HG03575 (cell line): ENCODE data around the gene ZNF227.
"Not testable (repeated sequence)": the region's sequence is repeated elsewhere in the genome, so short reads cannot be mapped to it uniquely, and the experiment has no call there.

Source experiments
- ATAC-seq: cut with Tn5 transposase; IDR thresholded peaks from one replicate; pipeline ENCODE4 v1.9.1; 2021; ENCODE audit not compliant: unreplicated experiment, insufficient number of reproducible peaks, low FRiP score; ENCODE audit errors: extremely low read depth

The ZNF227 gene

DNA sequence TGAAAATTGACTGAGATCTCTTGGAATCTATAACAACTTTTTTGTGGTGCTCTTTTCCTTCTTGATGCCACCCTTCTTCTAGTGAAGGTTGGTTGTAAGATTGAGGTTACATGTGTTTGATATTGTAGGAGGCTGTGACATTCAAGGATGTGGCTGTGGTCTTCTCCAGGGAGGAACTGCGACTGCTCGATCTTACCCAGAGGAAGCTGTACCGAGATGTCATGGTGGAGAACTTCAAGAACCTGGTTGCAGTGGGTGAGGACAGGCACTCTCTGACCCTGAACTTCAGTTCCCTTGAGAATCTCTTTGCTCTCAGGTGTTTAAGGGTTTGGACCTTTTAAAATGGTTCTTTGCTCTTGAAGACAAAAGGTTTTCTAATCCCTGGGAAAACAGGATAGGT, 16.0 kb downstream of the ZNF227 start:
- ATAC-seq = no peak

DNA sequence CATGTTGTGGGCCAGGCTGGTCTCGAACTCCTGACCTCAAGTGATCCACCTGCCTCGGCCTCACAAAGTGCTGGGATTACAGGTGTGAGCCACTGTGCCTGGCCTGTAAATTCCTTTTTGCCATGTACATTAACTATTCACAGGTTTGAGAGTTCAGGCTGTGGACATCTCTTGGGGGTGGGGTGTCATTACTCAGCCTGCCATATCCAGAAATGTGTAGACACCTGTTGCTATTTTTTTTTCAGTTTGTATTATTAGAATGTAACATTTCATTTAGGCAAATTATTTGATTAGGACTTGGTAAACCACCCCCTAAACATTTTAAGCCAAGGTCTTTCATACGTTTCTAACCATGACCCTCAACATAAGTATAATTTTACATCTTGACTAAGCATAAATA, 20.5 kb downstream of the ZNF227 start:
- ATAC-seq = no peak

DNA sequence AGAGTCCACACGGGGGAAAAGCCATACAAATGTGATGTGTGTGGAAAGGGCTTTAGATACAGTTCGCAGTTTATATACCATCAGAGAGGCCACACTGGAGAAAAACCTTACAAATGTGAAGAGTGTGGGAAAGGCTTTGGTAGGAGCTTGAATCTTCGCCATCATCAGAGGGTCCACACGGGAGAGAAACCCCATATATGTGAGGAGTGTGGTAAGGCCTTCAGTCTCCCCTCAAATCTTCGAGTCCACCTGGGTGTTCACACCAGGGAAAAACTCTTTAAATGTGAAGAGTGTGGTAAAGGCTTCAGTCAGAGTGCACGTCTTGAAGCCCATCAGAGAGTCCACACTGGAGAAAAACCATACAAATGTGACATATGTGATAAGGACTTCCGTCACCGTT, 24.1 kb downstream of the ZNF227 start:
- ATAC-seq = no peak

DNA sequence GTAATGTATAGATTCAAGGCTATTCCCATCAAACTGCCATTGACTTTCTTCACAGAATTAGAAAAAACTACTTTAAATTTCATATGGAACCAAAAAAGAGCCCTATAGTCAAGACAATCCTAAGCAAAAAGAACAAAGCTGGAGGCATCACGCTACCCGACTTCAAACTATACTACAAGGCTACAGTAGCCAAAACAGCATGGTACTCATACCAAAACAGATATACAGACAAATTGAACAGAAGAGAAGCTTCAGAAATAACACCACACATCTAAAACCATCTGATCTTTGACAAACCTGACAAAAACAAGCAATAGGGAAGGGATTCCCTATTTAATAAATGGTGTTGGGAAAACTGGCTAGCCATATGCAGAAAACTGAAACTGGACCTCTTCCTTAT, 40.0 kb downstream of the ZNF227 start:
- not testable (repeated sequence) for ATAC-seq

DNA sequence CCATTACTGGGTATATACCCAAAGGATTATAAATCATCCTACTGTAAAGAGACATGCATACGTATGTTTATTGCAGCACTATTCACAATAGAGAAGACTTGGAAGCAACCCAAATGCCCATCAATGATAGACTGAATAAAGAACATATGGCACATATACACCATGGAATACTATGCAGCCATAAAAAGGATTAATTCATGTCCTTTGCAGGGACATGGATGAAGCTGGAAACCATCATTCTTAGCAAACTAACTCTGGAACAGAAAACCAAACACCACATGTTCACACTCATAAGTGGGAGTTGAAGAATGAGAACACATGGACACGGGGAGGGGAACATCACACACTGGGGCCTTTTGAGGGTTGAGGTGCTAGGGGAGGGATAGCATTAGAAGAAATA, 41.1 kb downstream of the ZNF227 start:
- not testable (repeated sequence) for ATAC-seq

DNA sequence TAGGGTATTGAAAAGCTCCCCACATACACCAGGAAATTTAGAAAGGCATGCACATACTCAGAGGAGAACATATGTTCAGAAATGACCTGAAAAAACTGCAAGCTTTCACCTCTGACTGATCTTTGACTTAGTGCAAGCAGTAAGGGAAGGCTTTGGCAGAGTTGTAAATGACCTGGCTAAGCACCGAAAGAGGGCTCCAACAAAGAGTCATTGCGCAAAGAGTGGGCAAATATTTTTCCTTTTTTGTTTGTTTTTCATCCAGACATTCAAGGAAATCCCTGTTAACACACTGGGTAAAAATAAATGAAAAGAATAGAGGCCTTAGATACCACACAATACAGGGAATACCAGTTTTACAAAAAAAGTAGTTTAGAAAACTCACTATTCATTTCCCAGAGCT, 42.2 kb downstream of the ZNF227 start:
- no peak for ATAC-seq

DNA sequence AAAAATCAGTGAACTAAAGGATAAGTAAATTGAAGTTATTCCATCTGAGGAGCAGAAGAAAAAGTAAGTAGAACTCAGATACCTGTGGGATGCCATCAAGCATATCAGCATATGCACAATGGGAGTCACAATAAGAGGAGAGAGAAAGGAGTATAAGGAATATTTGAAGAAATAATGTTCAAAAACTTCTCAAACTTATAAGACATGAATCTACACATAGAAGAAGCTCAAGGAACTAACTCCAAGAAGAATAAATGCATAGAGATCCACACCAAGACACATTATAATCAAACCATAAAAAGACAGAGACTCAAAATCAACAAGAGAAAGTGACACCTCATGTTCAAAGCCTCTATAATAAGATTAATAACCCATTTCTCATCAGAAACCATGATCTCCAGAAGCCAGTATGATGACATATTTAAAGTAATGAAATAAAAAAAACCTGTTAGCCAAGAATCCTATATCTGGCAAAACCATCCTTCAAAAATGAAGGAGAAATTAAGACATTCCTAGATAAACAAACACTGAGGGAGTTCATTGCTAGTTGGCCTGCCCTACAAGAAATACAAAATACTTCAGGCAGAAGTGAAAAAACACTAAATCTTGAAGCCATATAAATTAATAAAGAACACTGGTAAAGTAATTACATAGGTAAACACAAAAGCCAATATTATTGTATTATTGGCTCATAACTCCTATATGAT, 43.5 kb downstream of the ZNF227 start:
- no peak for ATAC-seq

DNA sequence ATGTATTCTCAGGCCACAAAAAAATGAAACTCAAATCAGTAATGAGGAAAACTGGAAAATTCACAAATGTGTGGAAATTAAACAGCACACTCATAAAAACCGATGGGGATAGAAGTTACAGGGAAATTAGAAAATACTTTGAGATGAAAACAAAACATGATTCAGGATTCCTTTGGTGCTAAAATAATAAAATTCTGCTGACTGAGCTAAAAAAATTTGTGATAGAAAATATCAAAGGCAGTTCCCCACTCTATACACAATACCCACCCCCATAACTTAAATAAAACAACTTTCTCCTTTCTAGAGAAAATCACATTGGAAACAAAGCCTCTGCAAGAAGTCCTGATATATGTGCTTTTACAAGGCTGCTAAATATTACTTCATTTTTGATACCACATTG, 45.8 kb downstream of the ZNF227 start:
- ATAC-seq = no peak

DNA sequence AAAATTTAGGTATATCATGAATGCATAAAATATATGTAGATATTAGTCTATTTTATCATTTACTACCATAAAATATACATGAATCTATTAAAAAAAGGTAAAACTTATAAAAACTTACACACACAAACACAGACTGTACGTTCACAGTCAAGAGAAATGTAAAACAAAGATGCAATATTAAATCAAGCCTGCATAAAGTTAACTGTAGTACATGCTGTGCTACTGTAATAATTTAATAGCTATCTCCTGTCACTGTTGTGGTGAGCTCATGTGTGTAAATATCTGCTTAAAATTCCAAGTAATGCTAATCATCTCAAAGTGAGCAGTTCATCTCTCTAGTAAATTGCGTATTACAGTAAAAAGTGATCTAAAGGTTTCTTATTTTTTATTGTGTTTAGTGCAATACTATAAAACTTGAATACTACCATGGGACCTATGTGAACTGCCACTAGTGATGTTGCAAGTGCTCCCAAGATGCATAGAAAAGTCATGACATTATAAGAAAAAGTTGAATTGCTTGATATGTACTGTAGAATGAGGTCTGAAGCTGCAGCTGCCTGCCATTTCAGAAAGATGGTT, 46.6 kb downstream of the ZNF227 start:
- no peak for ATAC-seq

DNA sequence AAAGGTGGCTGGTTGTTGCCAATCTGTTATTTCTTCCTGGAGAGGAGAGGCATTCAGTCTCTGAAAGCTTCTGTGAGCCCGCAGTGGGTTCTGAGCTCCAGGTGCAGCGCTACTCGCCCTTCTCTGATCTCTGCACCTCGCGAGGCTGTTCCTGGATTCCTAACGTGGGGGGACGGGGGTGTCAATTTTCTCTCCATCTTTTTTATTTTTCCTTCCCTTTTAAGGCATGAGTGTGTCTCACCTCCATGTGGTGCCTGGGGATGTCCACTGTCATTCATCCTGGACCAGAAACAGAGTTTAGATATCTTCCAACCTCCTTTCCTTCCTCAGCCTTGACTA, 48.0 kb downstream of the ZNF227 start:
- ATAC-seq = no peak

DNA sequence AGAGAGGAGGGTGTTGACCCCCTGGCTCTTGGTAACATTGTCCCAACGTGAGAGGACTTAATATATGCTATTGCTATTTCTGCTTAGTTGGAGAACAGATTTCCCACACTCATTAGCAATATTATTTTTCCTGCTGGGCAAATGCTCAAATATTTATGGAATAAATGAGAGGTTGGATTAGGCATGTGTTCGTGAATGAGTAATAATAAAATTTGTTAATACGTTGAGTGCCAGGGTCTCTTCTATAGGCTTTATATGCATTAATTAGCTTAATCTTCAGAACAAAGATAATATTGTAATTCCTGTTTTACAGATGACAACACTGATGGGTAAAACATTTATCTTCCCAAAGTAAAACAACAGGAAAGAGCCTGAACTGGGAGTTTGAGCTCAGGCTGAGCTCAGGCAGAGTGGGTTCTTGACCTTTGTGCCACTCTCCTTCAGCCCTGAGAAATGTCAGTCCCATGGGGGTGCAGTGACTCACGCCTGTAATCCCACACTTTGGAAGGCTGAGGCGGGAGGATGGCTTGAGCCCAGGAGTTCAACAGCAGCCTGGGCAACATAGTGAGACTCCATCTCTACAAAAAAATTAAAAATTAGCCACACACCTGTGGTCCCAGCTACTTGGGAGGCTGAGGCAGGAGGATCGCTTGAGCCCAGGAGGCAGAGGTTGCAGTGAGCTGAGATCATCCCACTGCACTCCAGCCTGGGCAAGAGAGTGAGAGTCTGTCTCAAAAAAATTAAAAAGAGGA, 48.5 kb downstream of the ZNF227 start:
- no peak for ATAC-seq

DNA sequence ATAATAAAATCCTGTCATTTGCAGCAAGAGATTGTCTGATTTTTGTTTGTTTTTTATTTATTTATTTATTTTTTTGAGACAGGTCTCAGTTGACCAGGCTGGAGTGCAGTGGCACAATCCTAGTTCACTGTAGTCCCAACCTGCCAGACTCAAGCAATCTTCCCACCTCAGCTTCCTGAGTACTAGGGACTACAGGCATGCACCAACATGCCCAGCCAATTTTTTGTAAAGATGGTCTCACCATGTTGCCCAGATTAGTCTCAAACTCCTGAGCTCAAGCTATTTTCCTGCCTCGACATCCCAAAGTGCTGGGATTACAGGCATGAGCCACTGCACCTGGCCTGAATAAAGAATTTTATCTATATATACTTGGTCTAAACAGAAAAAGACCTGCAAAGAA, 65.0 kb downstream of the ZNF227 start:
- no peak for ATAC-seq

DNA sequence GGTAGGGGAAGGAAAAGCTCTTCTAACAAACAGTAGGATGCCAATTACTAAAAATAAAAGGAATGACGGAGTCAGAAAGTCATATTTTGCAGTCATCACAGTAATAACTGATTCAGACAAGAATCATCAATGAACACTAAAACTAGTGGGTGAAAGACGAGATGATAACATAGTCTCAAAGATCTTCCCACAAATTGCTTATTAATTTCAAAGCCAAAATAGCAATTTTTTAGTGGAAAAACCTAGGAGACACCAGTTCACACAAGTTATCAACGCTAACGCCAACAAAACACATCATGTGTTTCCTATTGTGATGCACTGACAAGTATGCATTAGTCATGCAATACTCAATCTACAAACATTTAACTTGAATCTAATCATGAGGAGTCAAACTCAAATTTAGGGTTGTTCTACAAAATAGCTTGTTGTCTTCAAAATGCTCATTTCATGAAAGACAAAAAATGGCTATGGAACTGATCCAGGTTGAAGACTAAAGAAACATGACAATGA, 65.9 kb downstream of the ZNF227 start:
- no peak for ATAC-seq

DNA sequence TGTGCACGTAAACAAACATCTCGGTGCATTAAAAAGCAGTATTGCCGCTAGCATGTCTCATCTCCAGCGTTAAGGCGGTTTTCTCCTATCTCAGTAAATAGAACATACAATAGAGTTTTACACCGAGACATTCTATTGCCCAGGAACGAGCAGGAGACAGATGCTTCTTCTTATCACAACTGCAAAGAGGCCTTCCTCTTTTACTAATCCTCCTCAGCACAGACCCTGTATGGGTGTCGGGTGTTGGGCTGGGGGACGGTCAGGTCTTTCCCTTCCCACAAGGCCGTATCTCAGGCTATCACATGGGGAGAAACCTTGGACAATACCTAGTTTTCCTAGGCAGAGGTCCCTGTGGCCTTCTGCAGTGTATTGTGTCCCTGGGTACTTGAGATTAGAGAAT, 68.6 kb downstream of the ZNF227 start:
- ATAC-seq = no peak

DNA sequence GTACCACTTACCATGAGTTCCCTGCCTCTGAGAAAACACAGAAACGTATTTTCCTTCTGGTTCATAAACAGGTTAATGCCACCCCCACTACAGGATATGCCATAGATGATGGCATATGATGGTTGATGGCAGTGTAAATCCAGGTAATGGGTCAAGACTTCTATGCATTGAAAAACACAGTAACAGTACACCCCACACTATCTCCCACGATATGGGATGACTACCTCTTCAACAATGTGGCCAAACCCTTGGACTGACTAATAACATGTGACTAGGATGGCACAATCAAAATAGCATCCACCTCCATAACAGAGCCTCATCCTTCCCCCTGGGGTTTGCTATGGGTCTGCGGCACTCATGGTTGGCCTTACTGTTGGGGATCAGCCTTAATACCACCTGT, 70.5 kb downstream of the ZNF227 start:
- no peak for ATAC-seq

DNA sequence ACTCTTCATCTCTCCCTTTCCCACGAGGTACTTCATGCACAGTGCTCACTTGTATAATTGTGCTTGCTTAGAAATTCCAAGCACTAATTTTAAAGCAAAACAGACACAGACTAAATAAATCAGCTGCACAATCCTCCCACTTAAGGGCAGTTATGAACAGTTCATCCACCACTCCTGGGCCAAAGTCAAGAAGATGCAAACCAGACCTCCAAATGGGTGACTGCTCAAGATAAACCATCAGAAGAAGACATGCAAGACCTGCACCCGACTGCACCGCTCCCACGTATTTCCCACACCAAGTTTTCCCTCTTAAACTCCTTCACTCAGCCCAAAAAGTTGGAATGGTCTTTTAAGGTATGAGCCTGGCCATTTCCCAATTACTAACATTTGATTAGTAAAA, 72.6 kb downstream of the ZNF227 start:
- ATAC-seq = no peak
